Common myeloid progenitor, CD34-positive (primary cell): Measurements from ENCODE around the gene PIH1D2.
"Not testable (repeated sequence)": the region's sequence is repeated elsewhere in the genome, so short reads cannot be mapped to it uniquely, and the experiment has no call there.

Experiments used
- CTCF ChIA-PET: fragments of 350-600 bp; sonication (Branson Sonifier 250); formaldehyde crosslinking; loops from one replicate; lab custom pipeline; 2021; ENCODE audit warnings: antibody characterized with exemption; lab: Charles Lee
- POLR2A ChIA-PET: fragments of 350-600 bp; sonication (Branson Sonifier 250); formaldehyde crosslinking; loops from one replicate; lab custom pipeline; 2021; ENCODE audit warnings: antibody characterized with exemption; lab: Charles Lee
- DNase-seq, 3 donors: peaks; one replicate each; pipeline versions ENCODE4 v3.0.0 to v3.0.0-alpha.2; 2013
- H3K27ac ChIP-seq, 2 experiments: 1 replicate in 1 of 2; 2 replicates in 1 of 2; pipeline ENCODE4 v1.7.0; 2013; ENCODE audit warnings: inconsistent platforms in 2 of 2, low read length in 2 of 2, mild to moderate bottlenecking in 2 of 2, low read depth in 1 of 2, moderate library complexity in 1 of 2; ENCODE audit not compliant: severe bottlenecking in 2 of 2, insufficient read depth in 1 of 2, poor library complexity in 1 of 2
- H3K27me3 ChIP-seq, 5 experiments: replicated peaks in 2 of 5; 1 replicate in 3 of 5; 2 replicates in 2 of 5; pipeline versions ENCODE4 v1.6.1 to v1.7.0; 2013; ENCODE audit warnings: low read length in 4 of 5, mild to moderate bottlenecking in 2 of 5, moderate library complexity in 2 of 5, inconsistent platforms in 1 of 5; ENCODE audit not compliant: insufficient read depth in 5 of 5, control insufficient read depth in 4 of 5
- H3K36me3 ChIP-seq, 4 experiments: 1 replicate in 2 of 4; 2 replicates in 2 of 4; pipeline versions ENCODE4 v1.6.1 to v1.7.0; 2013; ENCODE audit warnings: low read length in 3 of 4, control low read depth in 1 of 4, mild to moderate bottlenecking in 1 of 4; ENCODE audit not compliant: control insufficient read depth in 4 of 4, insufficient read depth in 4 of 4
- H3K4me1 ChIP-seq, 4 experiments: 1 replicate in 3 of 4; 2 replicates in 1 of 4; pipeline versions ENCODE4 v1.6.1 to v1.7.1; 2013; ENCODE audit warnings: low read length in 3 of 4, mild to moderate bottlenecking in 3 of 4, control low read depth in 1 of 4, inconsistent platforms in 1 of 4, moderate library complexity in 1 of 4; ENCODE audit not compliant: control insufficient read depth in 4 of 4, insufficient read depth in 4 of 4; ENCODE audit errors: control extremely low read depth in 1 of 4
- H3K4me3 ChIP-seq, 7 experiments: 1 replicate in 4 of 7; 2 replicates in 3 of 7; pipeline versions ENCODE4 v1.5.1 to v1.7.0; 2013; ENCODE audit warnings: mild to moderate bottlenecking in 7 of 7, low read length in 6 of 7, moderate library complexity in 6 of 7, inconsistent platforms in 2 of 7, low read depth in 2 of 7, control low read depth in 1 of 7; ENCODE audit not compliant: insufficient read depth in 4 of 7, control insufficient read depth in 1 of 7; ENCODE audit errors: extremely low read depth in 1 of 7
- H3K9me3 ChIP-seq, 5 experiments: 1 replicate in 4 of 5; 2 replicates in 1 of 5; pipeline versions ENCODE4 v1.6.1 to v1.7.1; 2013; ENCODE audit warnings: low read length in 4 of 5, mild to moderate bottlenecking in 2 of 5, inconsistent platforms in 1 of 5, low read depth in 1 of 5, moderate library complexity in 1 of 5; ENCODE audit not compliant: control insufficient read depth in 4 of 5, insufficient read depth in 2 of 5; ENCODE audit errors: control extremely low read depth in 1 of 5
- WGBS: methylation state at CpG from one replicate; pipeline ENCODE4 v1.1.5; 2013; ENCODE audit not compliant: insufficient coverage; 5-methylcytosine and 5-hydroxymethylcytosine counted together

Gene PIH1D2

GRCh38 chr11:112044961-112045360 is 28.9 kb downstream of the PIH1D2 start:
- 97% methylated on average over 4 of the region's 4 CpGs for WGBS
- H3K4me1 ChIP-seq, result peaks cover 0 to 15% (median 13%) of the 10 kb centered on the region in 4 experiments
- DNase-seq, result no peak
- H3K9me3 ChIP-seq, result no peaks in the 10 kb centered on the region
- peaks cover 2 to 49% (median 29%) of the 10 kb centered on the region in 4 experiments for H3K36me3 ChIP-seq
- no peaks in the 10 kb centered on the region for H3K27me3 ChIP-seq
- POLR2A ChIA-PET, result no interaction called here
- H3K27ac ChIP-seq, result no peak overlapping the region
- CTCF ChIA-PET, result interaction anchor here (0.6 to 1.7 kb wide), 3 partner anchors 28 to 71 kb away, joined by 3 to 6 read pairs (median 3); partner anchors contain the start of genes PIH1D2, SDHD and TIMM8B
- no peak overlapping the region for H3K4me3 ChIP-seq

DNA sequence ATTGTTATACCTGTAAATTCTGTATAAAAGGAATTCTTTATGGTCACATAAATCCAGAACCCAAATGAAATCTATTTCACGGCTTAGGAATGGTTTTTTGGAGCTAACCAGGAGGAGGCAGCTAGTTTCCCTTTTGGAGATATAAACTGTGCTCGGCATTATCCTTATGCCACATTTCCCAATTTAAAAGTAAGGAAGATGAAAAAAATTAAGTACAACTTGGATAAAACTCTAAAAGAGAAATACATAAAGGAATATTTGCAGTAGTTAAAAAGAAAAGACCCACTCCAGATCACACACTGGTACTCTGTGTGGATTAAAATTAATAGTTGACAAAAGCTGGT is 30.9 kb downstream of the PIH1D2 start:
- Histone ChIP-seq H3K4me3 (peak overlapping the region in 1 of 7 experiments; percentile 11), H3K36me3 (peaks cover 6 to 51% (median 34%) of the 10 kb centered on the region in 4 experiments), H3K27me3 (no peaks in the 10 kb centered on the region), H3K9me3 (no peaks in the 10 kb centered on the region), H3K4me1 (peaks cover 0 to 15% (median 13%) of the 10 kb centered on the region in 4 experiments), H3K27ac (peak overlapping the region in 1 of 2 experiments; percentile 27)
- no CpG with 5 or more reads among the region's 2 CpGs for WGBS
- CTCF ChIA-PET, result interaction anchor here (1.1 to 1.7 kb wide), 2 partner anchors 30 to 39 kb away, joined by 3 to 6 read pairs; partner anchors contain the start of gene PIH1D2
- POLR2A ChIA-PET, result no interaction called here
- no peak for DNase-seq

GRCh38 chr11:112042161-112042960 is 31.5 kb downstream of the PIH1D2 start:
- ChIA-PET POLR2A (no interaction called here), CTCF (interaction anchor here (1.7 kb wide), 1 partner anchor 14 kb away, joined by 4 read pairs; no protein-coding TSS in a partner anchor)
- no peaks in the 10 kb centered on the region for H3K27me3 ChIP-seq
- no peaks in the 10 kb centered on the region for H3K9me3 ChIP-seq
- WGBS, result 93% methylated on average over 3 of the region's 6 CpGs
- peak; percentile 57 to 89 (median 83) for DNase-seq
- peak overlapping the region; percentile 18 to 35 for H3K27ac ChIP-seq
- peaks cover 11 to 56% (median 39%) of the 10 kb centered on the region in 4 experiments for H3K36me3 ChIP-seq
- peaks cover 0 to 15% (median 13%) of the 10 kb centered on the region in 4 experiments for H3K4me1 ChIP-seq
- peak overlapping the region in 1 of 7 experiments; percentile 38 for H3K4me3 ChIP-seq

GRCh38 chr11:112037527-112037926 is 36.3 kb downstream of the PIH1D2 start:
- no peak for DNase-seq
- peaks cover 22 to 55% (median 41%) of the 10 kb centered on the region in 4 experiments for H3K36me3 ChIP-seq
- H3K27ac ChIP-seq, result no peak overlapping the region
- ChIA-PET CTCF (no interaction called here), POLR2A (no interaction called here)
- no peak overlapping the region for H3K4me3 ChIP-seq
- peaks cover 0 to 8% (median 7%) of the 10 kb centered on the region in 4 experiments for H3K4me1 ChIP-seq
- H3K27me3 ChIP-seq, result no peaks in the 10 kb centered on the region
- no peaks in the 10 kb centered on the region for H3K9me3 ChIP-seq

GRCh38 chr11:112033902-112034301 is 39.9 kb downstream of the PIH1D2 start:
- Histone ChIP-seq H3K4me1 (no peaks in the 10 kb centered on the region), H3K4me3 (no peak overlapping the region), H3K36me3 (peaks cover 23 to 61% (median 49%) of the 10 kb centered on the region in 4 experiments), H3K9me3 (no peaks in the 10 kb centered on the region), H3K27ac (no peak overlapping the region), H3K27me3 (no peaks in the 10 kb centered on the region)
- CTCF ChIA-PET, result no interaction called here
- 93% methylated on average over 2 of the region's 3 CpGs for WGBS
- POLR2A ChIA-PET, result no interaction called here
- DNase-seq, result no peak

- 100% methylated on average over 2 of the region's 2 CpGs for WGBS
- POLR2A ChIA-PET, result no interaction called here
- Histone ChIP-seq H3K4me1 (peaks cover 1 to 10% (median 7%) of the 10 kb centered on the region in 4 experiments), H3K9me3 (no peaks in the 10 kb centered on the region), H3K27ac (no peak overlapping the region), H3K36me3 (peaks cover 12 to 45% (median 35%) of the 10 kb centered on the region in 4 experiments), H3K27me3 (no peaks in the 10 kb centered on the region), H3K4me3 (no peak overlapping the region)
- no peak for DNase-seq
- CTCF ChIA-PET, result no interaction called here
Observed at GRCh38 chr11:112029460-112029859, 44.4 kb downstream of the PIH1D2 start.

DNA sequence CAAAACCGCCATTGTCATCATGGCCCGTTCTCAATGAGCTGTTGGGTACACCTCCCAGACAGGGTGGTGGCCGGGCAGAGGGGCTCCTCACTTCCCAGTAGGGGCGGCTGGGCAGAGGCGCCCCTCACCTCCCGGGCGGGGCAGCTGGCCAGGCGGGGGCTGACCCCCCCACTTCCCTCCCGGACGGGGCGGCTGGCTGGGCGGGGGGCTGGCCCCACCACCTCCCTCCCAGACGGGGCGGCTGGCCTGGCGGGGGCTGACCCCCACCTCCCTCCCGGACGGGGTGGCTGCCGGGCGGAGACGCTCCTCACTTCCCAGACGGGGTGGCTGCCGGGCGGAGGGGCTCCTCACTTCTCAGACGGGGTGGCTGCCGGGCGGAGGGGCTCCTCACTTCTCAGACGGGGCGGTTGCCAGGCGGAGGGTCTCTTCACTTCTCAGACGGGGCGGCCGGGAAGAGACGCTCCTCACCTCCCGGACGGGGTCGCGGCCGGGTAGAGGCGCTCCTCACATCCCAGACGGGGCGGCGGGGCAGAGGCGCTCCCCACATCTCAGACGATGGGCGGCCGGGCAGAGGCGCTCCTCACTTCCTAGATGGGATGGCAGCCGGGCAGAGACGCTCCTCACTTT is 46.9 kb downstream of the PIH1D2 start:
- CTCF ChIA-PET, H3K4me3 ChIP-seq, H3K9me3 ChIP-seq, H3K27ac ChIP-seq, DNase-seq, H3K27me3 ChIP-seq, POLR2A ChIA-PET: not testable (repeated sequence)
- no CpG with 5 or more reads among the region's 49 CpGs for WGBS
- peaks cover 6 to 28% (median 22%) of the 10 kb centered on the region in 4 experiments for H3K36me3 ChIP-seq
- H3K4me1 ChIP-seq, result peaks cover 4 to 22% (median 16%) of the 10 kb centered on the region in 4 experiments
